CD14-positive monocyte (primary cell): ENCODE data around the gene PPP1R12B. TPM values are rescaled to one million over a fixed set of nuclear protein-coding genes. Genes with fewer than 3 reads are reported as not detected.

Experiments used
- DNase-seq, 3 donors: peaks; one replicate each; pipeline ENCODE4 v3.0.0-alpha.2; 2011 to 2022
- H2AFZ ChIP-seq: 2 replicates; pipeline ENCODE4 v1.6.0; 2012; ENCODE audit warnings: mild to moderate bottlenecking, low read depth, low read length, inconsistent platforms; ENCODE audit not compliant: insufficient read depth, poor library complexity, severe bottlenecking
- H3K27ac ChIP-seq, 2 donors: 1 replicate in 1 of 2; 2 replicates in 1 of 2; pipeline ENCODE4 v1.5.1; 2012 to 2013; ENCODE audit warnings: low read length in 2 of 2, control low read depth in 1 of 2, inconsistent platforms in 1 of 2, low read depth in 1 of 2, mild to moderate bottlenecking in 1 of 2
- H3K27me3 ChIP-seq, 2 donors: one replicate each; pipeline versions ENCODE4 v1.6.0 to v1.6.1; 2011 to 2013; ENCODE audit warnings: low read length in 2 of 2; ENCODE audit not compliant: control insufficient read depth in 2 of 2, insufficient read depth in 2 of 2
- H3K36me3 ChIP-seq, 2 donors: replicated peaks in 1 of 2; 1 replicate in 1 of 2; 2 replicates in 1 of 2; pipeline versions ENCODE4 v1.5.1 to v1.6.1; 2012 to 2013; ENCODE audit warnings: low read length in 2 of 2, control low read depth in 1 of 2, inconsistent platforms in 1 of 2, mild to moderate bottlenecking in 1 of 2; ENCODE audit not compliant: insufficient read depth in 2 of 2, control insufficient read depth in 1 of 2
- H3K4me1 ChIP-seq, 2 donors: 1 replicate in 1 of 2; 2 replicates in 1 of 2; pipeline versions ENCODE4 v1.5.1 to v1.6.1; 2012 to 2013; ENCODE audit warnings: low read length in 2 of 2, control low read depth in 1 of 2, inconsistent platforms in 1 of 2, mild to moderate bottlenecking in 1 of 2, moderate library complexity in 1 of 2; ENCODE audit not compliant: insufficient read depth in 2 of 2, control insufficient read depth in 1 of 2
- H3K4me2 ChIP-seq: replicated peaks from 2 replicates; pipeline ENCODE3; 2012; ENCODE audit warnings: low read length, moderate library complexity, mild to moderate bottlenecking; ENCODE audit not compliant: poor library complexity, severe bottlenecking; ENCODE audit errors: extremely low read depth
- H3K4me3 ChIP-seq, 3 experiments: fragments of 200-600 bp in 1 of 3; sonication (generic) in 1 of 3; replicated peaks in 1 of 3; 1 replicate in 2 of 3; 2 replicates in 1 of 3; pipeline ENCODE4 v1.5.1; 2011 to 2013; ENCODE audit warnings: low read length in 3 of 3, mild to moderate bottlenecking in 3 of 3, control low read depth in 2 of 3, low read depth in 2 of 3, inconsistent platforms in 1 of 3, moderate library complexity in 1 of 3
- H3K79me2 ChIP-seq: 2 replicates; pipeline ENCODE4 v1.6.0; 2012; ENCODE audit warnings: mild to moderate bottlenecking, control low read depth, inconsistent platforms, low read length, moderate library complexity; ENCODE audit not compliant: insufficient read depth
- H3K9ac ChIP-seq: 2 replicates; pipeline ENCODE4 v1.6.0; 2017; ENCODE audit warnings: low read length, mild to moderate bottlenecking; ENCODE audit not compliant: insufficient read depth, poor library complexity, severe bottlenecking
- H3K9me3 ChIP-seq, 2 donors: replicated peaks in 1 of 2; 1 replicate in 1 of 2; 2 replicates in 1 of 2; pipeline versions ENCODE4 v1.5.1 to v1.6.1; 2012 to 2013; ENCODE audit warnings: low read length in 2 of 2, control low read depth in 1 of 2; ENCODE audit not compliant: control insufficient read depth in 1 of 2, insufficient read depth in 1 of 2
- H4K20me1 ChIP-seq: 2 replicates; pipeline ENCODE4 v1.6.0; 2012; ENCODE audit warnings: mild to moderate bottlenecking, low read length, control low read depth, moderate library complexity; ENCODE audit not compliant: insufficient read depth
- H3K27ac Mint-ChIP-seq, 7 donors: one replicate each; pipeline ENCODE4 v1.8.0; 2020; ENCODE audit warnings: mild to moderate bottlenecking in 7 of 7, mixed read lengths in 7 of 7, moderate library complexity in 6 of 7, inconsistent platforms in 2 of 7
- H3K27me3 Mint-ChIP-seq, 3 donors: one replicate each; pipeline ENCODE4 v1.8.0; 2021 to 2022; ENCODE audit warnings: low read depth in 3 of 3, mild to moderate bottlenecking in 3 of 3, mixed read lengths in 3 of 3, moderate library complexity in 3 of 3, inconsistent platforms in 1 of 3
- H3K36me3 Mint-ChIP-seq, 2 donors: one replicate each; pipeline ENCODE4 v1.8.0; 2020; ENCODE audit warnings: mixed read lengths in 2 of 2, inconsistent platforms in 1 of 2, mild to moderate bottlenecking in 1 of 2
- H3K4me1 Mint-ChIP-seq: one replicate; pipeline ENCODE4 v1.8.0; 2020; ENCODE audit warnings: mild to moderate bottlenecking, mixed read lengths
- H3K4me3 Mint-ChIP-seq, 2 donors: one replicate each; pipeline ENCODE4 v1.8.0; 2020; ENCODE audit warnings: mild to moderate bottlenecking in 2 of 2, mixed read lengths in 2 of 2, moderate library complexity in 1 of 2
- H3K9me3 Mint-ChIP-seq, 7 donors: one replicate each; pipeline ENCODE4 v1.8.0; 2020 to 2022; ENCODE audit warnings: mixed read lengths in 7 of 7, mild to moderate bottlenecking in 6 of 7, moderate library complexity in 6 of 7, inconsistent platforms in 2 of 7
- CTCF ChIP-seq: fragments of 200-600 bp; IDR thresholded peaks from one replicate; pipeline ENCODE4 v1.8.0; 2022; ENCODE audit warnings: antibody characterized with exemption, mild to moderate bottlenecking
- intact Hi-C, 2 donors: fragments of 100-400 bp; cut with micrococcal nuclease; formaldehyde crosslinking; loops; one replicate each; pipeline versions ENCODE4 v1.15.0 to v1.15.1; 2023
- polyA plus RNA-seq, 3 donors: library from polyadenylated mRNA; depleted of rRNA in 1 of 3; unstranded in 2 of 3; stranded (reverse) in 1 of 3; fragments of 300-500 nt in 2 of 3; fragments of >200 nt in 1 of 3; fragmentation: Illumina TruSeq in 2 of 3; gene quantifications; 1 replicate in 2 of 3; 2 replicates in 1 of 3; pipeline ENCODE4 v1.2.3, GENCODE V29; 2012 to 2021

Gene PPP1R12B
- polyA plus RNA-seq, 3 donors: 1.3 to 12.2 (median 1.7) TPM

- peaks cover 66% of the 10 kb centered on the region for H4K20me1 ChIP-seq
- H3K27ac Mint-ChIP-seq: no peak overlapping the region
- no peak overlapping the region for H3K27ac ChIP-seq
- no peaks in the 10 kb centered on the region for H3K9me3 ChIP-seq
- H3K4me1 Mint-ChIP-seq: peaks cover 32% of the 10 kb centered on the region
- H3K36me3 Mint-ChIP-seq: peaks cover 7 to 19% of the 10 kb centered on the region in 2 donors
- H3K27me3 Mint-ChIP-seq: no peaks in the 10 kb centered on the region
- H3K4me3 ChIP-seq: no peak overlapping the region
- H3K4me2 ChIP-seq: no peak overlapping the region
- no peak overlapping the region for H3K4me3 Mint-ChIP-seq
- H3K4me1 ChIP-seq: peaks cover 16% of the 10 kb centered on the region in 2 donors
- no peak overlapping the region for H3K9ac ChIP-seq
- H2AFZ ChIP-seq: no peak overlapping the region
- intact Hi-C loops: no loop called here
- peaks cover 97% of the 10 kb centered on the region for H3K79me2 ChIP-seq
- no peak for TF ChIP-seq CTCF
- H3K36me3 ChIP-seq: no peaks in the 10 kb centered on the region
- no peak for DNase-seq
- H3K27me3 ChIP-seq: no peaks in the 10 kb centered on the region
- peaks cover 0 to 3% (median 0%) of the 10 kb centered on the region in 7 donors for H3K9me3 Mint-ChIP-seq
These were observed 7.5 kb downstream of the PPP1R12B start for GRCh38 chr1:202355944-202356553.

GRCh38 chr1:202357506-202357905, 9.0 kb downstream of the PPP1R12B start:
- no peak overlapping the region for H2AFZ ChIP-seq
- H3K36me3 Mint-ChIP-seq: peaks cover 7 to 19% of the 10 kb centered on the region in 2 donors
- no peak overlapping the region for H3K4me3 ChIP-seq
- no peak for TF ChIP-seq CTCF
- H3K4me3 Mint-ChIP-seq: no peak overlapping the region
- H3K4me1 Mint-ChIP-seq: peaks cover 25% of the 10 kb centered on the region
- H3K27ac Mint-ChIP-seq: no peak overlapping the region
- H3K4me2 ChIP-seq: no peak overlapping the region
- peaks cover 97% of the 10 kb centered on the region for H3K79me2 ChIP-seq
- peaks cover 0 to 3% (median 0%) of the 10 kb centered on the region in 7 donors for H3K9me3 Mint-ChIP-seq
- intact Hi-C loops: no loop called here
- peaks cover 69% of the 10 kb centered on the region for H4K20me1 ChIP-seq
- no peaks in the 10 kb centered on the region for H3K36me3 ChIP-seq
- H3K27me3 Mint-ChIP-seq: no peaks in the 10 kb centered on the region
- no peak overlapping the region for H3K27ac ChIP-seq
- no peak overlapping the region for H3K9ac ChIP-seq
- H3K4me1 ChIP-seq: peaks cover 13 to 14% of the 10 kb centered on the region in 2 donors
- H3K9me3 ChIP-seq: no peaks in the 10 kb centered on the region
- no peaks in the 10 kb centered on the region for H3K27me3 ChIP-seq
- no peak for DNase-seq
